ENCODE measurements around the gene CLDN12. TPM values are rescaled to one million over a fixed set of nuclear protein-coding genes. Genes with fewer than 3 reads are reported as not detected.

Gene CLDN12
- polyA plus RNA-seq, 3 donors = 0.32 to 0.99 (median 0.60) TPM

DNA sequence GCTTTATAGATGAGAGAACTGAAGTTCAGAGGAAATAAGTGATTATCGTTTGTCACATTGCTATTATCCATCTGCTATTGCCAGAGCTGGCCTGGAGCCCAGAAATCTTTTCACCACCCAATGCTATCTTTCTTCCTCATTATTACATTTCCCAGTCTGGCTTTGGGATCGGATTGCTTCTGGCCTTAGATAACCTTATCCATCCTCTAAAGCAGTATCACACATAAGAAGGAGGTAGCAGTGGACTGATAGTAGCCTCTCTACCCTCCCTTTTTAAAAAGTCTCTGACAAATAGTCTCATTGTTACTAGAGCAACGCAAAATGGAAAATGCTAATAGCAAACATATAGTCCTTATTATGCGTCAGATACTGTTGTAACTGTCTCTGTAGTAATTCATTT lies 1.3 kb upstream of the CLDN12 start:
- intact Hi-C loops (cut with micrococcal nuclease) = no loop called here
- peaks cover 0 to 1% of the 10 kb centered on the region in 2 donors for H3K36me3 Mint-ChIP-seq

DNA sequence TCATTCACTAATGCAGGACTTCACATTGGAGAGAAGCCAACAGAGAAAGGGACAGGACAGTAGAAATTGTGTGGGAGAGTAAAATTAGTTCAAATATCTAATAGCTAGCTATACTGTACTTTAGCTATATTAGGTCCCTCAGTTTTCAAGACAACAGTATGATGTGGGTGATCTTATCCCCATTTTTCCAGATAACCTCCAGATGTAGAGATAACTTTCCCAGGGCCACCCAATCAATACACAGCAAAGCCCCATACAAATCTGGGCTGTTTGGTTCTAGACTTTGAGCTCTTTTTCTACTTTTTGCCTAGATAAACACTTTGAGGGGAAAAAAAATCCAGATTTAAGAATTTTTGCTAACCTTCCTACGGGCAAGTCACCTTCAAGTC lies 482 bp upstream of the CLDN12 start:
- no peaks in the 10 kb centered on the region for H4K20me1 ChIP-seq (ENCODE audit: insufficient read depth, low read length)
- TF ChIP-seq, protein P1, sequence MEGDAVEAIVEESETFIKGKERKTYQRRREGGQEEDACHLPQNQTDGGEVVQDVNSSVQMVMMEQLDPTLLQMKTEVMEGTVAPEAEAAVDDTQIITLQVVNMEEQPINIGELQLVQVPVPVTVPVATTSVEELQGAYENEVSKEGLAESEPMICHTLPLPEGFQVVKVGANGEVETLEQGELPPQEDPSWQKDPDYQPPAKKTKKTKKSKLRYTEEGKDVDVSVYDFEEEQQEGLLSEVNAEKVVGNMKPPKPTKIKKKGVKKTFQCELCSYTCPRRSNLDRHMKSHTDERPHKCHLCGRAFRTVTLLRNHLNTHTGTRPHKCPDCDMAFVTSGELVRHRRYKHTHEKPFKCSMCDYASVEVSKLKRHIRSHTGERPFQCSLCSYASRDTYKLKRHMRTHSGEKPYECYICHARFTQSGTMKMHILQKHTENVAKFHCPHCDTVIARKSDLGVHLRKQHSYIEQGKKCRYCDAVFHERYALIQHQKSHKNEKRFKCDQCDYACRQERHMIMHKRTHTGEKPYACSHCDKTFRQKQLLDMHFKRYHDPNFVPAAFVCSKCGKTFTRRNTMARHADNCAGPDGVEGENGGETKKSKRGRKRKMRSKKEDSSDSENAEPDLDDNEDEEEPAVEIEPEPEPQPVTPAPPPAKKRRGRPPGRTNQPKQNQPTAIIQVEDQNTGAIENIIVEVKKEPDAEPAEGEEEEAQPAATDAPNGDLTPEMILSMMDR (IDR thresholded peaks at IDR 0.05) = no peak
- no peaks in the 10 kb centered on the region for H3K79me2 ChIP-seq (ENCODE audit: insufficient read depth, low read length)
- H3K4me1 ChIP-seq (ENCODE audit: control insufficient read depth in 1 of 2, insufficient read depth in 2 of 2, low read length in 2 of 2) = peaks cover 5 to 10% of the 10 kb centered on the region in 2 donors
- H3K36me3 ChIP-seq (replicated peaks in 1 of 2; ENCODE audit: control insufficient read depth in 1 of 2, insufficient read depth in 2 of 2, low read length in 2 of 2) = no peaks in the 10 kb centered on the region
- peaks cover 0 to 2% of the 10 kb centered on the region in 2 donors for H3K27me3 ChIP-seq (ENCODE audit: control insufficient read depth in 2 of 2, insufficient read depth in 2 of 2, low read length in 2 of 2)
- peak overlapping the region; percentile 66 to 78 (median 66) for H3K4me3 ChIP-seq (replicated peaks in 1 of 3; ENCODE audit: low read depth in 2 of 3, low read length in 3 of 3)
- no peak for DNase-seq
- peak overlapping the region; percentile 55 for H3K9ac ChIP-seq (ENCODE audit: insufficient read depth, low read length, poor library complexity, severe bottlenecking)
- Mint-ChIP-seq H3K36me3 (peaks cover 1 to 2% of the 10 kb centered on the region in 2 donors), H3K27me3 (ENCODE audit: low read depth in 3 of 3) (peaks cover 0 to 5% (median 3%) of the 10 kb centered on the region in 3 donors), H3K9me3 (peaks cover 8 to 17% (median 10%) of the 10 kb centered on the region in 7 donors), H3K4me1 (peaks cover 16% of the 10 kb centered on the region), H3K4me3 (peak overlapping the region; percentile 91 to 98), H3K27ac (peak overlapping the region in 1 of 7 donors; percentile 84)
- no CpG with 5 or more reads among the region's 1 CpG for WGBS (ENCODE audit: insufficient coverage)
- peak overlapping the region; percentile 84 for H3K4me2 ChIP-seq (replicated peaks; ENCODE audit: extremely low read depth, low read length, poor library complexity, severe bottlenecking)
- peak overlapping the region; percentile 77 for H2AFZ ChIP-seq (ENCODE audit: insufficient read depth, low read depth, low read length, poor library complexity, severe bottlenecking)
- H3K9me3 ChIP-seq (replicated peaks in 1 of 2; ENCODE audit: control insufficient read depth in 1 of 2, insufficient read depth in 1 of 2, low read length in 2 of 2) = peaks cover 4 to 11% of the 10 kb centered on the region in 2 donors
- intact Hi-C loops (cut with micrococcal nuclease) = no loop called here
- no peak overlapping the region for H3K27ac ChIP-seq (ENCODE audit: low read depth in 1 of 2, low read length in 2 of 2)

More for the DNA sequence above, 1.3 kb upstream of the CLDN12 start:
- H3K4me3 Mint-ChIP-seq = no peak overlapping the region
- peaks cover 16% of the 10 kb centered on the region for H3K4me1 Mint-ChIP-seq
- H3K27me3 ChIP-seq (ENCODE audit: control insufficient read depth in 2 of 2, insufficient read depth in 2 of 2, low read length in 2 of 2) = peaks cover 0 to 2% of the 10 kb centered on the region in 2 donors
- no peaks in the 10 kb centered on the region for H3K79me2 ChIP-seq (ENCODE audit: insufficient read depth, low read length)
- no peak overlapping the region for H3K4me2 ChIP-seq (replicated peaks; ENCODE audit: extremely low read depth, low read length, poor library complexity, severe bottlenecking)
- no peak overlapping the region for H3K27ac ChIP-seq (ENCODE audit: low read depth in 1 of 2, low read length in 2 of 2)
- WGBS (ENCODE audit: insufficient coverage) = no CpG with 5 or more reads among the region's 4 CpGs
- H3K9me3 Mint-ChIP-seq = peaks cover 8 to 20% (median 13%) of the 10 kb centered on the region in 7 donors
- TF ChIP-seq, protein P1 (IDR thresholded peaks at IDR 0.05) = no peak
- no peak overlapping the region for H3K9ac ChIP-seq (ENCODE audit: insufficient read depth, low read length, poor library complexity, severe bottlenecking)
- DNase-seq = no peak
- H3K27me3 Mint-ChIP-seq (ENCODE audit: low read depth in 3 of 3) = peaks cover 0 to 5% (median 3%) of the 10 kb centered on the region in 3 donors
- no peaks in the 10 kb centered on the region for H4K20me1 ChIP-seq (ENCODE audit: insufficient read depth, low read length)
- H2AFZ ChIP-seq (ENCODE audit: insufficient read depth, low read depth, low read length, poor library complexity, severe bottlenecking) = no peak overlapping the region
- H3K4me1 ChIP-seq (ENCODE audit: control insufficient read depth in 1 of 2, insufficient read depth in 2 of 2, low read length in 2 of 2) = peaks cover 5 to 10% of the 10 kb centered on the region in 2 donors
- H3K27ac Mint-ChIP-seq = no peak overlapping the region
- peaks cover 4 to 12% of the 10 kb centered on the region in 2 donors for H3K9me3 ChIP-seq (replicated peaks in 1 of 2; ENCODE audit: control insufficient read depth in 1 of 2, insufficient read depth in 1 of 2, low read length in 2 of 2)
- no peaks in the 10 kb centered on the region for H3K36me3 ChIP-seq (replicated peaks in 1 of 2; ENCODE audit: control insufficient read depth in 1 of 2, insufficient read depth in 2 of 2, low read length in 2 of 2)
- no peak overlapping the region for H3K4me3 ChIP-seq (replicated peaks in 1 of 3; ENCODE audit: low read depth in 2 of 3, low read length in 3 of 3)
